GM21423 (cell line): ENCODE results near the gene METTL25B.

Source experiments
- ATAC-seq: cut with Tn5 transposase; IDR thresholded peaks from one replicate; pipeline ENCODE4 v1.9.1; 2021; ENCODE audit warnings: mild to moderate bottlenecking, moderate library complexity; ENCODE audit not compliant: unreplicated experiment

METTL25B gene

DNA sequence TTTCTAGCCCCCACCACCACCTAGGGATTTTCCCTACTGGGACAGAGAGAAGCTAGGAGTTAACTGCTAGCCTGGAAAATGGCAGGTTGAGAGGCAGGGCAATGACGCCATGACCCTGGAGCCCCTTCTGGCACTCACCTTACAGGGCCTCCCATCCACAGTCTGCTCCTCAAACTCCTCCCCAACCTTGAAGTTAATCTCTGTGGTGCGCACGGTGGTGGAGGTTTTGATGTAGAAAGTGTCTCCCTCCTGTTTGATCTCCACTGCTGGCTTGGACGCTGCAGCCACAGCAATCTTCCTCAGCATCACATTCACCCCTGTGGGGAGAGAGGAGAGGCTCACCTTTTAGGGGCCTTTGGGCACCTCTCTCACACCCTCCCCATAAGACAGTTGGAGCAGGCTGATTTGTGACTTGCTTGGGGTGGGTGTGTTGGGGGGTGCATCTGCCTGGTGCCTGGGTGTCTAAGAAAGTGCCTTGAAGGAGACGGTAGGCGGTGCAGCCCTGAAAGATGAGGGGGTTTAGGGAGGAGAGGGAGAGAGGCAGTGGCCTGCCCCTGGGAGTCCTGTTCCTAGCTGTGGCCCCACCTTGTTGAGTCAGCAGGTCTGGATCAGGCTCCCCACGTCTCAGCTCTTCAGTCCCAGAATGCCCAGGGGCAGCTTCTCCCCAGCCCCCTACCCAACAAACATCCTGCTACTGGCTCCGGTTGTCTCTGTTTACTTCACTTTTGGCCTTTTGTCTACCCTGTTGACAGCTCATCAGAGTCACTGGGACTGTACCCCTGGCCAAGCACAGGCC is 27.3 kb upstream of the METTL25B start:
- ATAC-seq, result no peak

- no peak for ATAC-seq
Measured at GRCh38 chr1:156703336-156703735, 24.9 kb upstream of the METTL25B start.

DNA sequence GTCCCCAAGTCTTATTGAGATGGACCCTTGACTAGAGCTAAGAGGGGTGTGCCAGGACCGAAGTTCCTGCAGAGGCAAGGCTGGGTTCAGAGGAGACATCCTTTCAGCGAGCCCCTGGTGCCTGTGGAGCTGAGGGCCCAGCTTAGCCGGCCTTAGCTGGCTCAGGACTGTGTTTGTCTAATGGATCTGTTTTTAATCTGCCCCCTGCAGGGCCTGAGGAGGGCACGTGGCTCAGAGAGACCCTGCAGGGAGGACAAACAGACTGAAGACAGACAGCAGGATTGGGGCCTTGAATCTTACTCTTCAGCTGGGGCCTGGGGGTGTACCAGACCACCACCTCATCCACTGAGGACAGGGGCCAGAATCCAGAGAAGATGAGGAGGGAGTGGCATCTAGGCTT is 24.5 kb upstream of the METTL25B start:
- ATAC-seq, result no peak

DNA sequence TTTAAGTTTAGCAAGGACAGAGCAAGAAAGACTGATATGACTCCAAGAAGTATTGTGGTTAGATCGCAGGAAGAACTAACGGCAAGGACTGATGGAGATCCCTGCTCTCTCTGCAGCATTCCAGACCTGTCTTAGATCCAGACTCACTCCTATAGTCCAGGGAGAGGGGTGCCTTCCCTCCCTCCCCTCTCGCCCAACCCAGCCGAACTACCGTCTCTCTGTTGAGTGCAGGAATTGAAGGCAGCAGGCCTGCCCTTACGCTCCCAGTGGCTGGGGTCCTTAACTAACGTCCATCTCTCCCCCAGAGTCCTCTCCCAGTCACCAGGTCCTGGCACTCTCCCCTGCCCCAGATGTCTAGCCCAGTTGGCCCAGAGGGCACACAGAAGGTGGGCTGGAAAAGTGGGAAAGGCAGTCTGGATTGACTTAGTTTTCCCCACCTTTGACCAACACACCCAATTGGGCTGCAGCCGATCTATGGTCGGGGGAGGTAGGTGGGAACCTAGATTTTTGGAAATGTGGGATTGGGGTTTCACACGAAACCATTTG is 24.0 kb upstream of the METTL25B start:
- no peak for ATAC-seq

DNA sequence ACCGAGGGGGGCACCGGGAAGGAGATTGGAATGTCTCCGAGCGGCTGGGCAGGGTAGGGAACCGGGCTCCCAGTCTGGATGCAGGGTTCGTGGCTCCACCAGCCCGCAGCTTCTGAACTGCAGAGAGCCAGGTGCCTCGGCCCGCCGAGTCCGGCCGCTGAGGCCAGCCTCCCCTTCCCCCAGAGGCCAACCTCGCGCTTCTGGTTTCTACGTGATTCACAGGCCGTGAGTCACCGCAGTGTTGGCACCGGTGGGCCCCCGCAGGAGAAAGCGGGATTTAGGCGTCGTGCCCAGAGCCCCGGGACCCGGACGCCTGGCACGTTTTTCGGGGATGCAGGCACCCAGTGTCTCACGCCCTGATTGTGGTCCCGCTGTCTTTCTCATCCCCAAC is 23.3 kb upstream of the METTL25B start:
- ATAC-seq, result no peak

DNA sequence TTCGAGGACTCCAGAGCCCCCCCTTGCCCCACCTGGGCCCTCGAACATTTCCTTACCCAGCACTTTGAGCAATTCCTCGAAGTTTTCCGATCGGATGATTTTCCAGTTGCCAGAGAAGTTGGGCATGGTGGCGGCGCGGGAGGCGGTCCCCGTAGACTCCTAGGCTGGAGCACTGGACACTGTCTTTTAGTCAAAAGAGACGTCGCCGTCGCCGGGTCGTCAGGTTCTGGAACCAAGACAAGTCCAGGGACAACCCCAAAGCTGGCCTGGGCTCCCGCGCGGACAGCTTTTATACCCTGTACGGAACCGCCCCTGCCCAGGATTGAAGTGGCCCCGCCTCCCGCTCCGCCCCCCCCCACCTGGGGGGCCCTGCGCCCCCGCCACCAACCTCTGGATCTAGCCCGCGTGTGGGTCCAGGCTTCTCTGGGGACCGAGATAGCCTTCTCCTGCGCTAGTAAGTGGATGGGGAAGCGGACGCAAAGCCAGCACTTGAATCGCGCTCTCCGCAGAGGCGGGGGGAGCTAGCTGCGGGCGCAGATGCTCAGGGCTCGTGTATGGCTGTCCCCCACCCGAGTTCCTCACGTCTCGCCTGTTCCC is 22.9 kb upstream of the METTL25B start, which contains the start of gene CRABP2:
Gene CRABP2, minus strand, starts transcription at position 263 of the 597 bp plus-strand sequence. Its CDS starts 137 bp downstream, at position 126.
- no peak for ATAC-seq

DNA sequence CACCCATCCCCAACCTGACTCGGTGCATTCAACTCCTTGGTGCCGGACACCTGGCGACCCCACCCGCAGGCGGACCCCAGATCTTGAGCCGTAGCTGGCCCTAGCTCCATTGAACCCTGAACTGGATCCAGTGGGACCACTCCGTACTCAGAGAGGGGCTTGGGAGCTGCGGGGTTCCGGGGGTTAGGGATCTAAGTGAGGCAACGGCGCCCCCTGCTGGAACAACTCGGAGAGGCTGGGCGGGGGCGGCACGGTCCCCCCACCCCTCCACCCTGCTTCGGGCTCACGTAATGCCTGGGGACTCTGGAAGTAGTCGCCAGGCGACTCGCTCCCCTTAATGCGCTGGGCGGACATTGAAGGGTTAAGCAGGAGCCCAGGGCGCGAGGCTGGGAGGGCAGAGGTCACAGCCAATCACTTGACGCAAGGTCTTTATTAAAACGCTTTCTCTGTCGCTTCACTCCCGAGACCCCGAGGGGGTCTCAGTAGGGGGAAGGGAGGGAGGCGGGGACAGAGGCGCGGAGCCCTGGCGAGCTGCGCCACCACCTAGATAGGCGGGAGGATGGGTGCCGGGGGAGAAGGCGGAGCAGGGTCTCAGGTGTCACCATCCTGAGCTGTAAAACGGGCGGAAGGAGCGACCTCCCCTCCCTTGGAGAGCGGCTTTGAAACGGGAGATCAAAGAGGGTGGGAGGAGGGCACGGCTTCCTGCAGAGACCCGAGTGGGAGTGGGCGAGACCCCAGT is 22.2 kb upstream of the METTL25B start:
- ATAC-seq, result no peak

GRCh38 chr1:156706657-156707416 is 21.4 kb upstream of the METTL25B start:
- no peak for ATAC-seq

GRCh38 chr1:156707417-156708217 is 20.7 kb upstream of the METTL25B start:
- ATAC-seq, result no peak

- no peak for ATAC-seq
Measured at GRCh38 chr1:156708218-156708661, 20.0 kb upstream of the METTL25B start.

GRCh38 chr1:156709031-156709430 is 19.2 kb upstream of the METTL25B start:
- ATAC-seq, result no peak

DNA sequence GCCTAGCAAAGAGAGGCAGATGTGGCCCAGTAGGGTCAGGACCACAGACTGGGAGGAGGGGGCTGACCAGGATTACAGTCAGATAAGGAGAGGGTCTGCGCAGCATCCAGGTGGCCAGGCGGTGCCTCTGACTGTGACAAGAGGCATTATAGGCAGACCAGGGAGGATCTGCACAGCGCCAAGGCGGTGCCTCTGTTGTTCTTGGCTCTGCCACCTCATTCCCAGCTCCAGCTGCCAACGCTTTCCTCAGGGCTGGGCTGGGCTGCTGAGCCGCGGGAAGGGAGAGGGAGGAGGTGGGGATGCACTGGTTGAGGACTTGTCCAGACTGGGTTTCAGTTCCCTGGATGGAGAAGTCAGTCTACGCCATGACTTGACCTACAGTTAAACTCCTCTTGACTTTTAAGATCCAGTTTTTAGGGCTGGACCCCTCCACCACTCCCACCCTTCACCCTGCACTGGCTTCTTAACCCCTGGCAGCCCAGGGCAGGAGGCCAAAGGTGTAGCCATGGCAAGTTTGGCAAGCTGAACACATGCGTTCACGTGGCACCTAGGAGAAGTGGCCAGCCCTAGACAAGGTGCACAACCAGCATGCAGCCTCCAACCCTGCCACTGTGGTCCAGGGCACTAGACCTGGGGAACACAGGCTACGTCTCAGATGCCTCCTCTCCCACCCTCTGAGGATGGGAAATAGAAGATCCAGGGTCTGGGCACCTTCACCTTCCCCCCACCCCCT is 18.3 kb upstream of the METTL25B start:
- ATAC-seq, result no peak

GRCh38 chr1:156711011-156711817 is 17.1 kb upstream of the METTL25B start:
- ATAC-seq, result no peak

DNA sequence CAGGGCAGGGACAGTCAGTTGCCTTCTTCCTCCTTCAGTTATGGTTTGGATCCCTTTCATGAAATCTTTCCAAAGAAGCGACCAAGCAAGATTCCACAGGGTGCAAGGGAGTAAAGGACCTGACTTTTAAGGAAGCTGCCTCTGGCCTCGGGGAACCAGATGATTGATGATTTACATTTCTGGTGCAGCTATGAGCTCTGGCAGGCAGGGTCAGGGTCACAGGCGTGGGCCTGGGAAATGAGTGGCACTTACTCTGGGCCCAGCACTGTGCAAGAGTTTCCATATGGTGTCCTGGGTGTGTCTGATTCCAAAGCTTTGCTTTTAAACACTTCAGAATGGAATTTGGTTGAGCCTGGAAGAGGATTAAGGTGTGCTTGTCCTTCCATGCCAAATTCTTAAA is 15.6 kb upstream of the METTL25B start:
- ATAC-seq, result no peak

- no peak for ATAC-seq
Measured at GRCh38 chr1:156714830-156715229, 13.4 kb upstream of the METTL25B start.

DNA sequence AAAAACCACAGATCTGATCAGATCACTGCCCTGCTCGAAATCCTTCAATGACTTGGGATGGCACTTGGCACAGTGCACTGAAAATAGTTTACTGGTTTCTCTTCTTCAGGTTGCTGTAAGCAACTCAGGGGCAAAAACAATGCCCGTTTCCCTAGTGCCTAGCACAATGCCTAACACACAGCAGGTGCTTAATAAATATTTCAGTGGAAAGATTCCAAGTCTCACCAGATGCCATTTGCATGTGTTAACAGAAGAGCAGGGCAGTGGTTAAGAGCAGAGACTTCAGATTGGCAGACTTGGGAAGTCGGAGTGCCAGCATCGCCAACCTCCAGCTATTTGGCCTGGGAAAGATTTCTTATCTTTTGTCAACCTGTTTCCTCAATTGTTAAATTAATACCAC is 10.9 kb upstream of the METTL25B start:
- no peak for ATAC-seq

GRCh38 chr1:156721131-156721530 is 7.1 kb upstream of the METTL25B start:
- ATAC-seq, result no peak

DNA sequence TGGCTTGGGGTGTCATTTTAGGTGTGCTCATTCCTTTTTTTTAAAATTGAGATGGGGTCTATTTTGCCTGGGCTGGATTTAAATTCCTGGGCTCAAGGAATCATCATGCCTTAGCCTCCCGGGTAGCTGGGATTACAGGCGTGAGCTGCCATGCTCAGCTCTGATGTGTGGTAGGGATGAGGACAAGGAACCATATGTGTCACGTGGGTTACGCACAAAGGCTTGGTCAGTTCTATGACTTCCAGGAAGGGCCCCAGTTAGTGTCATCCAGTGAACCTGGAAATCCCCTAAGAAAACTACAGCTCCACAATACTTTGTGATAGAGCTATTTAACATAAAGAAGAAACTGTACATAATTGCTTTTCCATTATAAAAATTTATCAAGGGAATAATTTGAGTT is 6.7 kb upstream of the METTL25B start:
- ATAC-seq, result no peak
